ENCODE data around the gene EXOSC7. TPM values are rescaled to one million over a fixed set of nuclear protein-coding genes. Genes with fewer than 3 reads are reported as not detected.
"Not testable (repeated sequence)": the region's sequence is repeated elsewhere in the genome, so short reads cannot be mapped to it uniquely, and the experiment has no call there.

EXOSC7 gene
- total RNA-seq, 1 donor from 2014 or later, result 14.6 TPM

DNA sequence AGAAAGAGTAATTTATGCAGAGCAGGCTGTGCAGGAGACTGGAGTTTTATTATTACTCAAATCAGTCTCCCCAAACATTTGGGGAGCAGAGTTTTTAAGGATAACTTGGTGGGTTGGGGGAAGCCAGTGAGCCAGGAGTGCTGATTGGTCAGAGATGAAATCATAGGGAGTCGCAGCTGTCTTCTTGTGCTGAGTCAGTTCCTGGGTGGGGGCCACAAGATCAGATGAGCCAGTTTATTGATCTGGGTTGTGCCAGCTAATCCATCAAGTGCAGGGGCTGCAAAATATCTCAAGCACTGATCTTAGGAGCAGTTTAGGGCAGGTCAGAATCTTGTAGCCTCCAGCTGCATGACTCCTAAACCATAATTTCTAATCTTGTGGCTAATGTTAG, 77.8 kb downstream of the EXOSC7 start:
- not testable (repeated sequence) for DNase-seq (ENCODE audit: low spot score); ATAC-seq

DNA sequence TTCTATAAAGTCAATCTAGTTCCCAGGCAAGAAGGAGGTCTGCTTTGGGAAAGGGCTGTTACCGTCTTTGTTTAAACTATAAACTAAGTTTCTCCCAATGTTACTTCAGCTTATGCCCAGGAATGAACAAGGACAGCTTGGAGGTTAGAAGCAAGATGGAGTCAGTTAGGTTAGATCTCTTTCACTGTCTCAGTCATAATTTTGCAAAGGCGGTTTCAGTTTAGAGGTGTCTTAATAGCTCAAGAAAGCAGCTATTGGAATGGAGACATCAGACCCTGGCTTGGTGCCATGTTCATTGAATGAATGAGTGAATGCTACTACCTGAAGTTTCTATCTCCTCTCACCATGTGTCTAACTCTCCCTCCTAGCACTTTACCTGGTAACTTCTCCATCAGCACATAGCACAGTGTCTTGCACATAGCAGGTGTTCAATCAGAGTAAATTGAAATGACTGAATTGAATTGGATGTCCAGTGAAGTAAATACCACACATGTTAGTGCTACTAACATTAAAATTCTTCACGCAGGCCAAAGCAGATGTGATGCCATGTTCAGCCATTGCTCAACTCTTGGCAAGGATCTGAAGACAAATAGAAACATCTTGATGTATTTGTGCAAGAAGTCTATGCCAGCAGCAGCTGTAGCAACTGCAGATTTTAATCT, 78.3 kb downstream of the EXOSC7 start:
- DNase-seq (ENCODE audit: low spot score) (no peak), ATAC-seq (no peak)

- ATAC-seq (no peak), DNase-seq (ENCODE audit: low spot score) (no peak)
Measured at GRCh38 chr3:45055032-45055410, 79.0 kb downstream of the EXOSC7 start.

GRCh38 chr3:45055411-45056143, 79.5 kb downstream of the EXOSC7 start:
- ATAC-seq, result no peak

GRCh38 chr3:45056608-45057301, 80.7 kb downstream of the EXOSC7 start:
- DNase-seq (ENCODE audit: low spot score) (no peak), ATAC-seq (no peak)

More at GRCh38 chr3:45055411-45056143, 79.5 kb downstream of the EXOSC7 start:
- no peak for DNase-seq (ENCODE audit: low spot score)

DNA sequence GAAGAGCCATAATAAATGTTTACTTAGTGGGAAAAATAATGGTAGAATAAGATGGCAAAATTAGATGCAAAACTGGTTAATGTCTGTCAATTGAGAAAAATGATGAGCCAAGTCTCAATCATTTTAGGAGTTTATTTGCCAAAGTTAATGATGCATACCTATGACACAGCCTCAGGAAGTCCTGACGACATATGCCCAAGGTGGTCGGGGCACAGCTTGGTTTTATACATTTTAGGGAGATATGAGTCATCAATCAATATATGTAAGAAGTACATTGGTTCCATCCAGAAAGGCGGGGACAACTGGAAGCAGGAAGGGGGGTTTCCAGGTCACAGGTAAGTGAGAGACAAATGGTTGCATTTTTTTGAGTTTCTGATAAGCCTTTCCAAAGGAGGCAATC, 81.5 kb downstream of the EXOSC7 start:
- DNase-seq (ENCODE audit: low spot score) (no peak), ATAC-seq (no peak)

DNA sequence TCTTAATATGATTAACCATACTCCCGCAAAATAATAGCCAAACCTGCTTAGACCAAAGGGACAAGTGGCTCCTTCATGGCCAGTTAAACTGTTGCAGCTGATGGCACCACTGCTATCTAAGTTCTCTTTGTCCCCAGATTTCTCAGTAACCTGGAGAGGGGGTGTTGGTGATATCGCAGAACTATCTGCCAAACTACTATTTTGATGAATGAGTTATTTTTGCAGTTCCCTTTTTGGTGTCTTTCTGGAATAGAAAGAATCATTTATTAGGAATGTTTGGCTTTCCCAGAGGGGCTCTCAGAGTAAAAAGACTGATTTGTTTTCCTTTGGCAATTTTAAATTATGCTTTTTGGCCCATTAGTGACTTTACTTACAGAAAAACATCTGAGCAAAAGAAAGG, 83.1 kb downstream of the EXOSC7 start:
- DNase-seq (ENCODE audit: low spot score), result no peak
- ATAC-seq, result no peak

- DNase-seq (ENCODE audit: low spot score) (no peak), ATAC-seq (no peak)
Measured at GRCh38 chr3:45060165-45060892, 84.3 kb downstream of the EXOSC7 start.

Other genes with a start within 250 kb of the EXOSC7 start
- 1.2 TPM for gene ZNF501, start 246.6 kb upstream of the EXOSC7 start, total RNA-seq
- gene KIAA1143, start 214.6 kb upstream of the EXOSC7 start, total RNA-seq, result 8.2 TPM
- 0.28 TPM for gene KIF15, start 214.4 kb upstream of the EXOSC7 start, total RNA-seq
- gene TMEM42, start 114.3 kb upstream of the EXOSC7 start, total RNA-seq, result 9.7 TPM
- gene TGM4, start 101.6 kb upstream of the EXOSC7 start, total RNA-seq, result not detected
- gene ZDHHC3, start 70 bp upstream of the EXOSC7 start, total RNA-seq, result 36.6 TPM
- gene CLEC3B, start 50.1 kb downstream of the EXOSC7 start, total RNA-seq, result 25.5 TPM
- gene CDCP1, start 170.1 kb downstream of the EXOSC7 start, total RNA-seq, result 0.53 TPM

Data from left lobe of liver (tissue), 2 donors.